ENCODE data around the gene PPP1R14C.

PPP1R14C gene

GRCh38 chr6:150286912-150287311, 144.1 kb downstream of the PPP1R14C start:
- H3K9me3 Mint-ChIP-seq, result peaks cover 3% of the 10 kb centered on the region
- peaks cover 17% of the 10 kb centered on the region for H3K27me3 Mint-ChIP-seq
- H3K36me3 Mint-ChIP-seq, result no peaks in the 10 kb centered on the region
- H3K4me3 Mint-ChIP-seq, result no peak overlapping the region
- H3K27ac Mint-ChIP-seq, result no peak overlapping the region
- no peaks in the 10 kb centered on the region for H3K4me1 Mint-ChIP-seq

- Mint-ChIP-seq H3K4me1 (no peaks in the 10 kb centered on the region), H3K4me3 (no peak overlapping the region), H3K9me3 (peaks cover 3% of the 10 kb centered on the region), H3K36me3 (no peaks in the 10 kb centered on the region), H3K27ac (no peak overlapping the region), H3K27me3 (peaks cover 13% of the 10 kb centered on the region)
Measured at GRCh38 chr6:150288456-150288855, 145.6 kb downstream of the PPP1R14C start.

DNA sequence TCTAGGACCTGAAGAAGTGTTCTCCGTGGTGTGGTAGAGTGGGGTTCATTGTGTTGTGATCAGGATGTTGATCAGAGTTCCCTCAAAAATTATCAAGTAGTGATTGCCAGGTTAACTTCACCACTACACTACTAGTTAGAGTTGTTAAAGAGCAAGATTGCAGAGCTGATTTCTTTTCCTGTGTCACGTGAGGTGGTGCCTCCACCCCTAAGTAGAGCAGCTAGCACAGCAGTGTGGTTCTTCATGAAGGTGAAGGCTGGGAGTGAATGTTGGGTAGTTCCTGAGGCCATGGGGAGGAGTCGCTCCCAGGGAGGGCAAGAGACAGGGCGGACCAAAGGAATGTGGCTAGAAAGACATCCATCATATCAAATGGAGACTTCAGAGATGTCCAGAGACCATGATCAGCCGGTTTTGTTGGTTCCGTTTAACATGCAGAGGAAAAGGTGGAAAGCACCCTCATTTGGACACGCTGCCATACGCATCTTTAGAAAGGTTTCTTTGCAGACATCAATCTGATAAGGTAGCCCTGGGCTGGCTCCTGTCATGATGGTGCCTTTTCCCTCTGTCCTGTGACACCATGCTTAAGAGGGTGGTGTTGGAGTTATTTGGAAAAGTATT, 146.7 kb downstream of the PPP1R14C start:
- Mint-ChIP-seq H3K4me1 (no peaks in the 10 kb centered on the region), H3K4me3 (no peak overlapping the region), H3K27me3 (peaks cover 12% of the 10 kb centered on the region), H3K27ac (no peak overlapping the region), H3K9me3 (peaks cover 3% of the 10 kb centered on the region), H3K36me3 (no peaks in the 10 kb centered on the region)

GRCh38 chr6:150290429-150290828, 147.6 kb downstream of the PPP1R14C start:
- Mint-ChIP-seq H3K27ac (no peak overlapping the region), H3K9me3 (peaks cover 3% of the 10 kb centered on the region), H3K4me1 (no peaks in the 10 kb centered on the region), H3K4me3 (no peak overlapping the region), H3K27me3 (peaks cover 12% of the 10 kb centered on the region), H3K36me3 (no peaks in the 10 kb centered on the region)

DNA sequence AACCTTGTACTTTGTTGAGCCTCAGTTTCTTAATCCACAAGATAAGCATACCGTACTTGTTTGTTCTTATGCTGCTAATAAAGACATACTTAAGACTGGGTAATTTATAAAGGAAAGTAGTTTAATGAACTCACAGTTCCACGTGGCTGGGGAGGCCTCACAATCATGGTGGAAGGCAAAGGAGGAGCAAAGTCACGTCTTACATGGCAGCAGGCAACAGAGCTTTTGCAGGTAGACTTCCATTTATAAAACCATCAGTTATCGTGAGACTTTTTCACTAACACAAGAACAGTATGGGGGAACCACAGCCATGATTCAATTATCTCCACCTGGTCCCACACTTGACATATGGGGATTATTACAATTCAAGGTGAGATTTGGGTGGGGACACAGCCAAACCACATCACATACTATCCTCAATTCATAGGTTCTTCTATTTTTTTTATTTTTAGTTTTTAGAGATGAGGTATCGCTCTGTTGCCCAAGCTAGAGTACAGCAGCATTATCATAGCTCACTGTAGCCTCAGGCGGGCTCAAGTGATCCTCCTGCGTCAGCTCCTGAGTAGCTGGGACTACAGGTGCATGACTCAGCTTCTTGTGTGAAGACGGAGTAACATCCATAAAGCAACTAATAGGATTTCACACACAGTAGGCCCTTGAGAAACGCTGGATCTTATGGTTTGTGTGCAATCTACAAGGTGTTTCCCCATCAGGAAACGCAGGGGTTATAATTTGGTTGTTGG, 149.3 kb downstream of the PPP1R14C start:
- Mint-ChIP-seq H3K4me3 (no peak overlapping the region), H3K27ac (no peak overlapping the region), H3K27me3 (peaks cover 5% of the 10 kb centered on the region), H3K9me3 (no peaks in the 10 kb centered on the region), H3K4me1 (no peaks in the 10 kb centered on the region), H3K36me3 (no peaks in the 10 kb centered on the region)

- no peak overlapping the region for H3K4me3 Mint-ChIP-seq
- H3K36me3 Mint-ChIP-seq, result no peaks in the 10 kb centered on the region
- H3K27me3 Mint-ChIP-seq, result peaks cover 7% of the 10 kb centered on the region
- no peak overlapping the region for H3K27ac Mint-ChIP-seq
- H3K9me3 Mint-ChIP-seq, result peaks cover 7% of the 10 kb centered on the region
- H3K4me1 Mint-ChIP-seq, result no peaks in the 10 kb centered on the region
Measured at GRCh38 chr6:150293019-150293418, 150.2 kb downstream of the PPP1R14C start.

- Mint-ChIP-seq H3K4me3 (no peak overlapping the region), H3K9me3 (peaks cover 9% of the 10 kb centered on the region), H3K36me3 (no peaks in the 10 kb centered on the region), H3K27ac (no peak overlapping the region), H3K4me1 (no peaks in the 10 kb centered on the region), H3K27me3 (peaks cover 5% of the 10 kb centered on the region)
Measured at GRCh38 chr6:150293423-150294173, 150.8 kb downstream of the PPP1R14C start.

DNA sequence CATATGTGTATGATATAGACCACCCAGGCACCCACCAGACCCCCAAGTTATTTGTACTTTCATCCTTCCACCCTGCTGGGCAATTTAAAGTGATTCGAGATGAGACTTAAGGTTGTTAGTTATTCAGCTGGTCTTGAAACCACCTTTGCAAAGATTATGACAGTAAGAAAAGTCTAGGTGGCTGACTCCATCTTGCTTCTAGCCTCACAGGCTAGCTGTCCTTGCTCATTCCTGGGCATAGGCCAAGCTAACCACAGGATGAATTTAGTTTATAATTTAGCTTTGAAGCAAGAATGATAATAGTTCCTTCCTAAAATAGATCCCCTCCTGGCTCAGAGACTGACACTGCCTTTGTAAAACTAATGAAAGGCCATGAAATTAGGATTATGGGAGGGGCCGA, 154.0 kb downstream of the PPP1R14C start:
- H3K27ac Mint-ChIP-seq, result no peak overlapping the region
- no peaks in the 10 kb centered on the region for H3K36me3 Mint-ChIP-seq
- peaks cover 2% of the 10 kb centered on the region for H3K27me3 Mint-ChIP-seq
- H3K4me1 Mint-ChIP-seq, result no peaks in the 10 kb centered on the region
- no peak overlapping the region for H3K4me3 Mint-ChIP-seq
- peaks cover 9% of the 10 kb centered on the region for H3K9me3 Mint-ChIP-seq

GRCh38 chr6:150297327-150298029, 154.6 kb downstream of the PPP1R14C start:
- Mint-ChIP-seq H3K9me3 (peaks cover 9% of the 10 kb centered on the region), H3K4me3 (no peak overlapping the region), H3K27me3 (peaks cover 2% of the 10 kb centered on the region), H3K36me3 (no peaks in the 10 kb centered on the region), H3K27ac (no peak overlapping the region), H3K4me1 (no peaks in the 10 kb centered on the region)

- no peak overlapping the region for H3K4me3 Mint-ChIP-seq
- no peaks in the 10 kb centered on the region for H3K36me3 Mint-ChIP-seq
- H3K27me3 Mint-ChIP-seq, result peaks cover 2% of the 10 kb centered on the region
- no peak overlapping the region for H3K27ac Mint-ChIP-seq
- H3K4me1 Mint-ChIP-seq, result no peaks in the 10 kb centered on the region
- H3K9me3 Mint-ChIP-seq, result peaks cover 9% of the 10 kb centered on the region
Measured at GRCh38 chr6:150298030-150298380, 155.2 kb downstream of the PPP1R14C start.

DNA sequence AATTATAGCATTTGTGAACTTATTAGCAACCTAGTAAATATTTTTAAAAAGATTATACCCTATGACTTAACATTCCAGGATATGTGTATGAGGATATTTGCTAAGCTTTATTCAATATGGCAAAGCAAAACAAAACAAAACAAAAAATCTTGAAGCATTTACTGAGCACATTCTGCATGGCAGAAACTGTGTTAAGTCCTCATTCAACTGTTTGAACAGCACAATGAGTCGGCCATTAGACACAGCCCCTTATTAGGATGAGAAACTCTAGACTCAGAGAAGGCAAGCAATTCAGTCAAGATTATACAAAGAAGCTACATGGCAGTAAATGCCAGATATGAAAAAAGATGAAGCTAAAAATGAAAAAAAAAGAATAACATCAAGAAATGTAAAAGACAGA, 155.8 kb downstream of the PPP1R14C start:
- Mint-ChIP-seq H3K27ac (no peak overlapping the region), H3K27me3 (peaks cover 2% of the 10 kb centered on the region), H3K4me3 (no peak overlapping the region)

More for the DNA sequence above, 155.8 kb downstream of the PPP1R14C start:
- Mint-ChIP-seq H3K9me3 (peaks cover 9% of the 10 kb centered on the region), H3K36me3 (no peaks in the 10 kb centered on the region), H3K4me1 (no peaks in the 10 kb centered on the region)
